Embryonic facial prominence (tissue), 1 donor: ENCODE results near the gene HDAC4.

Experiments
- DNase-seq: peaks from one replicate; pipeline ENCODE4 v3.0.0-alpha.2; 2016; ENCODE audit errors: extremely low spot score

Gene HDAC4

GRCh38 chr2:239252801-239253200 is 148.0 kb downstream of the HDAC4 start:
- no peak for DNase-seq

GRCh38 chr2:239252393-239252792 is 148.4 kb downstream of the HDAC4 start:
- no peak for DNase-seq

GRCh38 chr2:239251971-239252370 is 148.8 kb downstream of the HDAC4 start:
- DNase-seq: no peak

- no peak for DNase-seq
Measured at GRCh38 chr2:239250216-239251081, 150.4 kb downstream of the HDAC4 start.

DNA sequence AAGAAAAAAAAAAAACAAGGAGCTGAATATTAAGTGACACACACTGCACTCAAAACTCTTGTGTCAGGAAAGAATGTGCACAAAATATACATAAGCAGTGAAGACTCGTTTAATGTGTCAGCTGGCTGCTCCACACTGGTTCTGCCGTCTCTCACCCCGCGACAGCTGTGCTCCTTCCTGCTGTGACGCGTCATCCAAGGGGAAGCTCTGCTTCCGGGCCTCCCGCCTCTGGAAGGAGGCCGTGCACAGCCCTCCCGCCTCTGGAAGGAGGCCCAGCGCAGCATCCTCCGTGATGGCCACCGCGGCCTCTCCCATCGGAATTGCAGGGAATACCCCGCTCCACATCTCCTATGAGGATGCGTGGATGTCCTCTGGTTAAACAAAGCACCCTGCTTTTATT is 151.0 kb downstream of the HDAC4 start:
- DNase-seq: no peak

DNA sequence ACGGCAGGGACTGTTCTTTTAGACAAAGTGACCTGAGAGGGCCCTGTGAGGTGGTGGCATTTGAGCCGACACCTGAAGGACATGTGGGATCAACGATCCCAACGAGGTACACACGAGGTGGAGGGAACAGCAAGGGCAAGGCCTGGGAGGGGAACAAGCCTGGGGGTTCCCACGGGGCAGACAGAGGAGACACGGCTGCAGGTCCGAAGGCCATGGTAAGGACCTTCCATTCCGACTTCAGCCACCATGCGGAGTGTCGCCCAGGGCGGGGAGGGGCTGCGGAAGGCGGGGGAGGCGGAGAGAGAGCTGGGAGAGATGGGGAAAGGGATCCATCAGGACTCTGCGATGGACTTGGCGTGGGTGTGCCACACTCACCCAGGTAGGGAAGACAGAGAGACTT is 151.8 kb downstream of the HDAC4 start:
- no peak for DNase-seq

- DNase-seq: no peak
Measured at GRCh38 chr2:239247401-239248245, 153.2 kb downstream of the HDAC4 start.

- no peak for DNase-seq
Measured at GRCh38 chr2:239246723-239247122, 154.1 kb downstream of the HDAC4 start.

DNA sequence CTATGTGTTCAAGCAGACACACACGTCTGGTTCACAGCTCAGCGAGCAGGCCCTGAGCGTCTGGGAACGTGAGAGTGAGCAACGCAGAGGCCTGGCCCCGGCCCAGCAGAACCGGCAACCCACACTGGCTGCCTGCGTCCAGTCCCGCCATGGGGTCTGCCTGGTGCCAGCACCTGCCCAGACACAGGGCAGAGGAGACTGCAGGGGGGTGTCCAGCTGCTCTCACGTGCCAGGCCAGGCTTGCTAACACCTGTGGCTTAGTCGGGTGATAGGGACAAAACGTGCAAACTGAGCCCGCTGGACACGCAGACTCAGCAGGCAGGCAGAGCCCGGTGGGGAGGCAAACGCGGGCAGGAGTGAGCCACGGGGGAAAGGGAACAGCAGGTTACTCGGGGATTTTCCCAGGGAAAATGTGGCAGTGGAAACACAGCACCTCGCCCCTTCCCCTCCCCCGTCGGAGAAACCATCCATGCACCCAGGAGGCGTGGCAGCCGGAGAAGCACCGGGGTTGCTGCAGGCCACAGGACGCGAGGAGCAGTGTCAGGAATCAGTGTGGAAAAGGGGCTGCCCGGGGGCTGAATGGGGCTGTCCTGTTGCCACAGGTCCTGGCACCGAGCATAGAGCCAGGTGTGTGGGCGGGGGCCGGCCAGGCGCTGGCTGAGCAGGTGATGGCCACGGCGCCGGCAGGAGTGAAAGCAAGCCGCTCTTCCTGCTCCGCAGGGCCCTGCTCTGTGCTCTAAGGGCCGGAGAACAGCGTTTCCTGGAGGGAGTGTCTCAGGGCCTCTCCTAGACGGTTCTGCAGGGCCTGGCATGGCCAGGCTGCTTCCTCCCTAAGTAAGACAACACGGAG is 154.7 kb downstream of the HDAC4 start:
- DNase-seq: no peak

GRCh38 chr2:239245107-239245506 is 155.7 kb downstream of the HDAC4 start:
- DNase-seq: no peak

GRCh38 chr2:239244625-239245024 is 156.2 kb downstream of the HDAC4 start:
- DNase-seq: no peak

DNA sequence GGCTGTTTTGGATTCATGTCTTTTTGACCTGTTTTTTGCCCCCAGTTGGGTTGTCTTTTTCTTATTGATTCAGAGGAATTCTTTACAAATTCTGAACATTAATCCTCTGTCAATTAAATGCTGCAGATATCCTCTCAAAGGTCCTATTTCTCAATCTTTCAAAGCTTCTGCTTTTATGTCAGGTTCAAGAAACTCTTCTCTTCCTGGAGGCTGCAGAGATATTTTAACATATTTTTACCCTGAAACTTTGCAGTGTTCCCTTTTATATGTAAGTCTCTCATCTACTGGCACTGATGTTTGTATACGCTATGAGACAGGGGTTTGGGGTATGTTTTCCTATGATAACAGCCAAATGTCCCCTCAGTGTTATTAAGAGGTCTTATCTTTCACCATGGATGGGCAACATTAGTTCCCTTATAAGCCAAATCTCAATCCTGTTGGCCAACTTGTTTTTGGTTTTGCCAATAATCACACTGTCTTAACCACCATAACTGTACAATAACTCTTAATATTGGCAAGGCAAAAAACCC is 159.3 kb downstream of the HDAC4 start:
- DNase-seq: no peak

DNA sequence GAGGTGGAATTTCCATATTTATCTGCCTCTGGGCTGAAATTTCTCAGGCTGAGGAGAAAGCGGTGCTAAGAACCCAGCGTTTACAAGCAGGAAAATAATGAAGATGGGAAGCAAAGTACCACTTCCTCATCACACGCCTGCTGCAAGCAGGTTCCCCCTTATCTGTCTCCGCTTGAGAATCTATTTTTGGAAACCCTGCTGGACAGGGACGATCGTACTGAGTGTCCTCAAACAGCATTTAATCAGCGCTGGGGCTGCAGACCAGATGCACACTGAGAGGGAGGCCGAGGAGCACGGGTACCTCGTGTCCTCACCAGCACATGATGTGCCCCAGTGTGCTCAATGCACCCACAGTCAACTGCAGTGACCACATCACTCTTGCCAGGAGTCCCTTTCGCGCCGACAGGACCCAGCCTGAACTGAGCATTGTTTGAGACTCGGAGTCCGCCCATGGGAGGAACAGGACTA is 160.4 kb downstream of the HDAC4 start:
- DNase-seq: no peak

- DNase-seq: no peak
Measured at GRCh38 chr2:239239607-239240413, 161.0 kb downstream of the HDAC4 start.

DNA sequence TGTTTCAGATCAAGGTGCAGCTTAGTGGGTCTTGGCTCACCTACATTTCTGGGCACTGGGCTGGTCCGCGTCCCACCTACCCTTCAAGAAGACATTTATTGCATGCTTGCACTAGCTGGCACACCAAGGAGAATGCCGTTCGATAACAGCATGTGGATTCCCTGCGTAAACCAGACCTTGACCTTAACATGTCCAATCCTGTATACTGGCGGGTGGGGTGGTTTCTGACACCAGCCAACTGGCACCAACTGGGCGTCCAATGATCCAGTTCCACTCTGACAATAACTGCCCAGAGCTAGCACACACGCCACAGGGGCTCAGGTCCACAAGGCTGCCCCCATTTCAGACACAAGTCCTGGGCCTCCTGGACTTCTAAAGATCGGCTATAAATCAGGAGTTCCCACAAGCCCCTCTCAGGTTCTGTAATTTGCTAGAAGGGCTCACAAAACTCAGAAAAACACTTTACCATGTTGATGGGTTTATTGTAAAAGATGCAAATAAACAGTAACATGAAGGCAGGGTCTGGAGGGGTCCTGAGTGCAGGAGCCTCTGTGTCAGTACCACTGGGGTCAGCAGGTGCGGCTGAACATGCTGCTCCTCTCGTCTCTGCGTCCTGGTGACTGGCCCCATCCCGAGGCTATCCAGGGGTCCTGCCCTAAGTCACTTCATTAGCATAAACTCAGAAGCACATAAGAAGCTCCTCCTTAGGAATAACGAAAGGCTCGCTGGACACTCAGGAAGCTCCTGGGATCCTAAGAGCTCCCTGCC is 161.8 kb downstream of the HDAC4 start:
- no peak for DNase-seq

- no peak for DNase-seq
Measured at GRCh38 chr2:239238381-239238780, 162.4 kb downstream of the HDAC4 start.

- no peak for DNase-seq
Measured at GRCh38 chr2:239236808-239237205, 164.0 kb downstream of the HDAC4 start.

GRCh38 chr2:239236043-239236807 is 164.6 kb downstream of the HDAC4 start:
- no peak for DNase-seq

GRCh38 chr2:239235311-239235710 is 165.5 kb downstream of the HDAC4 start:
- DNase-seq: no peak
